HG03139 (cell line): ENCODE results near the gene SLC4A9.
"Not testable (repeated sequence)": the region's sequence is repeated elsewhere in the genome, so short reads cannot be mapped to it uniquely, and the experiment has no call there.

Experiments used
- ATAC-seq: cut with Tn5 transposase; IDR thresholded peaks from one replicate; pipeline ENCODE4 v1.9.1; 2021; ENCODE audit not compliant: unreplicated experiment

The SLC4A9 gene

DNA sequence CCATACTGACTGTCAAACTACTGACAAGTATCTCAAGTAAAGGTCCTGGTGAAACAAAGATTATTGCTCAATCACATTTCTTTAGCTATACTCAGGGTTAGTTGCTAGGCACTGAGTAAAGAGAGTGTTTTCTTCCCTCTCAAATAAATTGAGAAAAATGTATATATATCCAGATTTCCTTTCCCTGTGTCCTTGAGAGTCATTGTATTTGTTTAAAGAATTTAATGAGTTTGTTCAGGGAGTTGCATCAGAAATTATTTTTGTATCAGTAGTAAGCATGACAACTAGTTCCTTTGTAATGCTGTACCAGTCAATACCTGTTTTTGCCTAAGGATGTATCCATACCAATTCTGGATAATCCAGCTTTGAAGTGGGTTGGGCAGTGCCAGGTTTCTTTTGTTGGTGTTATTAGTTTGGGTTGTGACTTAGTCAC, 38.4 kb downstream of the SLC4A9 start:
- ATAC-seq = no peak

DNA sequence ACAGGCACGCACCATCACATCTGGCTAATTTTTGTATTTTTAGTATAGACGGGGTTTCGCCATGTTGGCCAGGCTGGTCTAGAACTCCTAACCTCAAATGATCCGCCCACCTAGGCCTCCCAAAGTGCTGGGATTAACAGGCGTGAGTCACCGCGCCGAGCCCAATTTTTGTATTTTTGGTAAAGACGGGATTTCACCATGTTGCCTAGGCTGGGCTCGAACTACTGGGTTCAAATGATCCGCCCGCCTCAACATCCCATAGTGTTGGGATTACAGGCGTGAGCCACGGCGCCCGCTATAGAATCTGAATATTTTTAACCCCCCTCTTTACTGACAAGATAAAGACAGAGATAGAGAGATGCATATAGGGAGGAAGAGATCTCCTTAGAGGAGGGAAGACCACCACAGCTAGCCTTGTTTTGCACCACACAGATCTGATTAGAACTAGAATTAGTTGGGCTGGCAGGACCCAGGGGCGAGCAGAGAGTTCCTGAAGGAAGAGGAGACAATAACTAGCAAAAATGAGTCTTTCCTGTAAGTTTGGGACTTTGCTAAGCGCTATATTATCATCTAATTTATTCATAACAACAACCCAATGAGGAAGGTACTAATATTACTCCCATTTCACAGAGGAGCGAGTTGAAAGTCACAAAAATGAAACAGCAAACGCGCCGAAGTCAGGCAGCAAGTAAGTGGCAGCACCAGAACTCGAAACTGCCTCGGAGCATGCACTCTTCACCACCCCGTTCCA, 40.2 kb downstream of the SLC4A9 start:
- ATAC-seq = peak; percentile 1

DNA sequence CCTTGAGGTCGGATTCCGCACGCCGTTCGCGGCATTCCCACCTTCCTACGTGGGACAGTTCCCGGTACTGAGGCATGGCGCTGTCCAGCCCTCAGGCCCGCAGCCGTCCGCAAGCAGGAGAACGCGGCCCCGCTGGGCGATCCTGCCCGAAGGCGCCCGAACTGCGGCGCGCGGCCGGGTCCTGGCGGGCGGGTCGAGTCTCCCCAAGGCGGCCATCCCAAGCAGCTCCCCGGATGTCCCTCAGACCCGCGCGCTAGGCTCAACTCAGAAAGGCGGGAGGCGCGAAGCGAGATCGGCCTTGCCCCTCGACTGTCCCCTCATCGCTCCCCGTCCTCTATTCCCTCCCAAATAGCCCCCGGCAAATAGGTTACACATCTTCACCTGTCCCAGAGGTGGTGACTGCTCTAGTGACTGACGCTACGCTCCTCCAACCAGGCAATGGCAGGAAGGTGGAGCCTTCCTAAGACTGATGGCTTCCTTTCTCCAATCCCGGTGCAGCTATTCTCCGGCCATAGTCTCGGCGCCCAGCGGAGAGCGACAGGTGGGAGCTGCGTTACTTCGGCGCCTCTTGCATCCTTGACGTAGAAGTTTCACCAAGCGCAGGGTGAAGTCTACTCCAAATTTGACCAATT, 40.9 kb downstream of the SLC4A9 start:
- ATAC-seq = peak; percentile 60

DNA sequence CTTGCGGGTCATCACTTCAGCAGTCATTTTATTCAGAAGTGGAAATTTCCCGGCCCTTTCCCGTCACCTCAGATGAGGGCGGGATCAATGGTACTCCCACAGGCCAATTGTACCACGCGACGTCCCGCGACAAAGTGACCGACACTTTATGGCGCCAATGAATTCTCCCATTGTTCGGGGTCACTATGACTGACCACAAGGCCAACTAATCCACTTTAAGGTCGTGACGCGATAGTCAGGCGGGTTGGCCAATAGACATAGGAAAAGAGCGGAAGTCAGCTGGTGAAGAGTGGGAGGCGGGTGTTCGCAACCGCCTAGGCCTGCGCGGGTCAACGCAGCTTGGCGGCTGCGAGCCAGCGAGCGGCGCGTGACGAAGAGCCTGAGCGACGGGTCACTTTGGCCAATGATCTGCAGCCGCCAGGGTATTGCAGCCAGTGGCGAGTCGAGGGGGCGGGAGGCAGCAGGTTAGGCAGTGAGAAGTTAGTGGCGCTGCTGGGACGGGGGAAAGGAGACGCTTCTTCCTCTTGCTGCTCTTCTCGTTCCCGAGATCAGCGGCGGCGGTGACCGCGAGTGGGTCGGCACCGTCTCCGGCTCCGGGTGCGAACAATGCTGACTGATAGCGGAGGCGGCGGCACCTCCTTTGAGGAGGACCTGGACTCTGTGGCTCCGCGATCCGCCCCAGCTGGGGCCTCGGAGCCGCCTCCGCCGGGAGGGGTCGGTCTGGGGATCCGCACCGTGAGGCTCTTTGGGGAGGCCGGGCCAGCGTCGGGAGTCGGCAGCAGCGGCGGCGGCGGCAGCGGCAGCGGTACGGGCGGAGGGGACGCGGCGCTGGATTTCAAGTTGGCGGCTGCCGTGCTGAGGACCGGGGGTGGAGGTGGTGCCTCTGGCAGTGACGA, 41.6 kb downstream of the SLC4A9 start, which contains the start of gene ANKHD1:
Gene ANKHD1 (plus strand): TSS at position 472 of the 896 bp plus-strand sequence. CDS start 135 bp downstream, at position 607.
- peak; percentile 77 for ATAC-seq

DNA sequence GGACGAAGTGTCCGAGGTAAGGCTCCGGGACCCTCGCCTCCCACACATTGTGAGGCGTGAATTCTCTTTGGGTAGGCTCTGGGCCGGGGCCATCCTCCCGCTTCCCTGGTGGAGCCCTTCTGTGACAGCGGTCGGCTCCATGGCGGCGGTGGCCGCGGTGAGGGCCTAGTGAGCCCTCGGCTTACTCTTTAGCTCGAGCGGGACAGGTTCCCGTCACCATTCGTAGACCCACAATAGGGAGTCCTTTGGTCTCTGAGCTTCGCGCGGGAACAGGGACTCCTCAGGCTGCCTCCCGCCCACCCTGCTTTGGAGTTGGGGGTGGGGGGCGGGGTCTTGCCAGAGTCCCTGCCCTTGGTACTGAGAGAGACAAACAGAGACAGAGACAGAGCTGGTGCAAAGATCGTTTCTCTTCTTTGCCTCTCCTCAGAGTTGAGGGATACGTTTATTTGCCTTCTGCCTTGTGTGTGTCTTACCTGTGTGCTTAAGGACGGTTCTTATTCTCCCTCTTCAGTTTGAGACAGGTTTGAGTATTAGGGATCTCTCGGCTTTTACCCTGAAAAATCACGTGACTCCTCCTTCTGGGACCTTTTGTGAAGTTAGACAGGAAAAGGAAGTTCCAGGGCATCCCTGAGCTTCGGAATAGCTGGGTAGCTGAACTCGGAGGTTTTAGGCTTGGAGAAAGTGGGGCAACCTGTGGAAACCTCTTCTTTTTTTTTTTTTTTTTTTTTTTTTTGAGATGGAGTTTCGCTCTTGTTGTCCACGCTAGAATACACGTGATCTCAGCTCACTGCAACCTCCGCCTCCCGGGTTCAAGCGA, 42.5 kb downstream of the SLC4A9 start:
- ATAC-seq = no peak

DNA sequence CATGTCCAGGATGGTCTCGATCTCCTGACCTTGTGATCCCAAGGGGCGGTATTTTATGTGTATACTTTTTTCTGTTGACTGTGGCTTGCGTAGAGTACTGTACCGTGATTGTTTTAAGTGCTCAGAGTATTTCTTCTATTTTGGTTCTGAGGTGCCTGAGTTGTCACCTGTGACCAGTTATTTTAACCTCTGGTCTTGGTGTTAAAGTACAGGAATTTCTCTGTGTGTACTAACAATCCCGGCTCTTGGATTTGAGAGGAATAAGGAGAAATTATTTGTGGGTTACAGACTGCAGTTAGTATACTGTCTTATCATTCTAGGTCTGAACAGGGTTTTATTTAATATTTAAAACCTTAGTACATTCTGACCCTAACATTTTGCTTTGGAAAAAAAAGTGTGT, 43.6 kb downstream of the SLC4A9 start:
- ATAC-seq = no peak

DNA sequence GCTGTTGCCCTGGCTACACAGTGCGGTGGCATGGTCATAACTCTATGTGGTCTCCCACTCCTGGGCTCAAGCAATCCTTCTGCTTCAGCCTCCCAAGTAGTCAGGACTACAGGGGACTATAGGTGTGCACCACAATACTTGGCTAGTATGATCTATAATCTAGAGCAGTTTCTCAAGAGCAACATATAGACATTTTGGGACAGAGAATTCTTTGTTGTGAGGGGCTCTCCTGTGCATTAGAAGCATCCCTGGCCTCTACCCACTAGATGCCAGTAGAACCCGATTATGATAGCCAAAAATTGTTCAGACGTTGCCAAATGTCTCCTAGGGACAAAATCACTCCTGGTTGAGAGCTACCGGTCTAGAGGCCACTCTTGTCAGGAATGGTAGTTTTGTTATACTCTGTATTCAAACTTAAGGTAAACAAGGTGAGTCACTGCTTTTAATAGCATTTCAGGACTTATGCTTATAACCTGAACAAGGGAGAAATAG, 48.8 kb downstream of the SLC4A9 start:
- ATAC-seq = no peak

DNA sequence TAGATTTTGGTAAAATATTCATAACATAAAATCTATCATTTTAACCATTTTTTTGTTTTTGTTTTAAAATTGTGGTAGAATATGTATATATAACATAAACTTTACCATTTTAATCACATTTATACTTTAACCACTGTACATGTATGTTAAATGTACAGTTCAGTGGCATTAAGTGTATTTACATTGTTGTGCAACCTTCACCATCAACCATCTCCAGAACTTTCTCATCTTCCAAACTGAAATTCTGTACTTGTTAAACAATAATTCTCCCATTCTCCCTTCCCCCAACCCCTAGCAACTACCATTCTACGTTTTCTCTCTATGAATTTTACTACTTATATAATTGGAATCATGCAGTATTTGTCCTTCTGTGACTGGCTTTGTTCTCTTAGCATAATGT, 53.2 kb downstream of the SLC4A9 start:
- no peak for ATAC-seq

DNA sequence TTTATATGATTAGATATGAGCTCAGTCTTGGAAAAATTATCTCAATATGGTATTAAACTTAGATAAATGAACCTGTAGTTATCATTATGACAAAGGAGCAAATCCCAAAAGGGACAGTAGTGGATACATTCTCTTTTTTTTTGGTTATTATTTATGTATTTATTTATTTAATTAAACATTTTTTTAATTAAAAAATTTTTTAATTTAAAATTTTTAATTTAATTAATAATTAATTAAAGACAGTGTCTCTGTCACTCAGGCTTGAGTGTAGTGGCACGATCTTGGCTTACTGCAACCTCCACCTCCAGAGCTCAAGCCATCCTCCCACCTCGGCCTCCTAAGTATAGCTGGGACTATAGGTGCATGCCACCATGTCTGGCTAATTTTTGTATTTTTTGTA, 57.2 kb downstream of the SLC4A9 start:
- no peak for ATAC-seq

DNA sequence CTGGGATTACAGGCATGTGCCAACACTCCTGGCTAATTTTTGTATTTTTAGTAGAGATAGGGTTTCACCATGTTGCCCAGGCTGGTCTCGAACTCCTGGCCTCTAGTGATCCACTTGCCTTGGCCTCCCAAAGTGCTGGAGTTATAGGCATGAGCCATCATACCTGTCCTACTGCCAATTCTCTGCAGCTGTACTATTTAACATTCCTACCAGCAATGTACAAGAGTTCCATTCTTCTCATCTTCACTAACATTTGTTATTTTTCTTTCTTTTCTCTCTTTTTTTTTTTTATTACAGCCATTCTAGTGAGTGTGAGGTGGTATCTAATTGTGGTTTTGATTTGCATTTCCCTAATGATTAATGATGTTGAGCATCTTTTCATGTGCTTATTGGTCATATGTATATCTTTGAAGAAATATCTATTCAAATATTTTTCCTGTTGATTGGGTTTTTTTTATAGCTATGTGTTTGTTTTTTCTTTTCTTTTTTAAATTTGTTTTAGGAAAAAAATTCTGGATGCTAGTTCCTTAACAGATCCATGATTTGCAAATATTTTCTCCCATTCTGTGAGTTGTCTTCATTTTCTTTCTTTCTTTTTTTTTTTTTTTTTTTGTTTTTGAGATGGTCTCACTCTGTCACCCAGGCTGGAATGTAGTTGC, 59.0 kb downstream of the SLC4A9 start:
- ATAC-seq = no peak

DNA sequence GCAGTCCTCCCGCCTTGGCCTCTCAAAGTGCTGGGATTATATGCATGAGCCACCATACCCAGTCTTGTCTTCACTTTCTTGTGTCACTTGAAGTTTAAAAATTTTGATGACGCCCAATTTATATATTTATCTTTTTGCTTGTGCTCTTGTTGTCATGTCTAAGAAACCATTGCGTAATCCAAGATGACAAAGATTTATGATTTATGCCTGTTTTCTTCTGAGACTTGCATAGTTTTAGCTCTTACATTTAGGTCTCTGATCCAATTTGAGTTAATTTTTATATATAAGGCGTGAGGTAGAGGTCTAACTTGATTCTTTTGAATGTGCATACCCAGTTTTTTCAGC, 60.2 kb downstream of the SLC4A9 start:
- ATAC-seq = no peak

DNA sequence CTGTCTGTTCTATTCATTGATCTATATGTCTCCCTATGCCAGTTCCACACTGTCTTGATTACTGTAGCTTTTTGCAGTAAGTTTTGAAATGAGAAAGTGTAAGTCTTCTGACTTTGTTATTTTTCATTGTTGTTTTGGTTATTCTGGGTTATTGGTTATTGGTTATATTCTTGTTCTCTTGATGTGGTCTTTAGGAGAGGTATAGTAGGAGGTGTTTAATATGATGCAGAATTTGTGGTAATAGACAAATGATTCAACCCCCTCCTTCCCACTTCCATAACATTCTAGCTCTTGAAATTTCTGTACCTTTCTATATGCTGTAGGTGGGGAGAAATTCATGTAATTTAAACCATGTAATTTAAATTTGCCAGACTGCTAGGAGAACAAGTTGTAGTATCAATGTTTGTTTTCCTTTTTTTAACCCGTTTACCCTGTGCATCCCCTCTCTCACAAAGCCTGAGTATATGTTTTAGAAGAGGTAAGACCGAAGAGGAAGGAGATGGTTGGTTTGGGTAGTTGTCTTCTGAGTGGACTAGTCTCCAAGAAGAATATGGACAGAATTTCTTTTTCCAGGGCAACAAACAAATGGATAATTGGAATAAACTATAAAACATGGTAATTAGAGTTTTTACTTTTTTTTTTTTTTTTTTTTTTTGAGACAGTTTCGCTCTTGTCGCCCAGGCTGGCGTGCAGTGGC, 60.8 kb downstream of the SLC4A9 start:
- no peak for ATAC-seq

DNA sequence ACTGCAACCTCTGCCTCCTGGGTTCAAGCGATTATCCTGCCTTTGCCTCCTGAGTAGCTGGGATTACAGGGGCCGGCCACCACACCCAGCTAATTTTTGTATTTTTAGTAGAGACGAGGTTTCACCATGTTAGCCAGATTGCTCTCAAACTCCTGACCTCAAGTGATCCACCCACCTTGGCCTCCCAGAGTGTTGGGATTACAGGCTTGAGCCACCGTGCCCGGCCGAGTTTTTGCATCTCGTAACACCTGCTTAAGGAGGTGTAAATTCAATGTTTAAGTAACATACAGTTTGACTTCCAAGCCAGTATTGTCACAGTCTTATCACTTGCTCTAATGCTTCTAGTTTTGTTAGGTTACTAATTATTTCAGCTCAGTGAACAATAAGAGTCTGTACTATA, 61.4 kb downstream of the SLC4A9 start:
- ATAC-seq = not testable (repeated sequence)

DNA sequence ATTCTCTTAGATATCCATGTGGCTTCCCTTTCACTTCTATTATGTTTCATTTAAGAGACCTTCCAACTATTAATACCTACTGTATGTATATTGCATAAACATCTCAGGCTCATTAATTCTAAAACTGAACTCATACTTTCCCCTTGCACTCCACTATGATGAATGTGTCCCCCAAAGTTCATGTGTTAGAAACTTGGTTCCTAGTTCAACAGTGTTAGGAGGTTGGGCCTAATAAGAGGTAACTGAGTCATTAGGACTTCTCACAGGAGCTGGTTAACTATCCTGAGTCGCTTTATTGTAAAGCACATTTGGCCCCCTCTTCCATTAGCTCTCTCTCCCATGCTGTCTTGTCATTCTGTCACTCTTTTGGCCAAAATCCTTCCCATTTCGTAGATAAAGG, 63.6 kb downstream of the SLC4A9 start:
- no peak for ATAC-seq

DNA sequence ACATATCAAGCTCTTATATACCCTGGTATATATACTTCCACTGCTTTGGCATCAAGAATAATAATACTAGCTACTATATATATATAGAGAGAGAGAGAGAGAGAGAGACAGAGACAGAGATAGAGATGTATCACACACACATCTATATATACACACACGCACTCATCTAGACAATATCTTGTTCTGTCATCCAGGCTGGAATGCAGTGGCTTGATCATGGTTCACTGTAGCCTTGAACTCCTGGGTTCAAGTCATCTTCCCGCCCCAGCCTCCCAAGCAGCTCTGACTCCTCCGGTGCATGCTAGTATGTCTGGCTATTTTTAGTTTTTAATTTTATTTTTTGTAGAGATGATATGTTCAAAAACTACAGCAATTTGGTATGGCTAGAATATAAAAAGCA, 64.1 kb downstream of the SLC4A9 start:
- ATAC-seq = no peak
